GM12864 (cell line): ENCODE measurements around the gene AGXT.

Source experiments
- DNase-seq: peaks from one replicate; pipeline ENCODE4 v3.0.0-alpha.2; 2011; ENCODE audit warnings: low read depth
- H3K4me3 ChIP-seq: 2 replicates; pipeline ENCODE4 v1.5.1; 2011; ENCODE audit warnings: mild to moderate bottlenecking, low read depth, low read length, control low read depth
- TF ChIP-seq, protein P1 (sequence below): IDR thresholded peaks from 2 replicates; pipeline ENCODE4 v1.5.1; 2011; ENCODE audit warnings: low read depth, mild to moderate bottlenecking, moderate library complexity, low read length, control low read depth, inconsistent platforms; ENCODE audit errors: missing control alignments

Gene AGXT

DNA sequence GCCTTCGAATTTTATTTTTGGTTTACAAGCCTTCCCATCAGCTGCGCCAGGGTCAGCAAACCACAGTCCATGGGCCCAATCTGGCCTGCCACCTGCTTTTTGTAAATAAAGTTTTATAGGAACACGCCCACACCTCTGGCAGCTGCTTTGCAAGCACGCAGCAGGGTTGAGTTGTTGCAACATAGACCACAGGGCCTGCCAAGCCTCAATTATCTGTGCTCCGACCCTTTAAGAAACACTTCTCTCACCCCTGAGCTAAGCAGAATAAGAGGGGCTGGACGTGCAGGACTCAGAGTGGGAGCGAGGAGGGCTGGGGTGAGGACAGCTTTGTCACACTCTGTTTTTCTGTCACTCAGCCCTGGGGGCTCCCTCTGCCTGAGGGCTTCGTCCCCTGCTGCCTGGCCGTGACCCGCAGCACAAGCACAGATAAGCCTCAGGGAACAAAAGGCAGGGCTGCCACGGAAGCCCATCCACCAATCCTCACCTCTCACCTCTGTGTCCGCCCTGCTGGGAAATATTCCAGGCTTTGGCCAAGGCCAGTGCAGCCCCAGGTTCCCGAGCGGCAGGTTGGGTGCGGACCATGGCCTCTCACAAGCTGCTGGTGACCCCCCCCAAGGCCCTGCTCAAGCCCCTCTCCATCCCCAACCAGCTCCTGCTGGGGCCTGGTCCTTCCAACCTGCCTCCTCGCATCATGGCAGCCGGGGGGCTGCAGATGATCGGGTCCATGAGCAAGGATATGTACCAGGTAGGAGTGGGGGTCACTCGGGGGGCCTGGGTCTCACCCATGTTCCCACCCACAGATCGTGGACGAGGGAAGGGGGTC is at the start of gene AGXT:
Gene AGXT, plus strand, starts transcription at position 539 of the 823 bp plus-strand sequence. Its CDS starts 42 bp downstream, at position 581.
- no peak within 1 kb of the TSS for H3K4me3 ChIP-seq
- TF ChIP-seq, protein P1, sequence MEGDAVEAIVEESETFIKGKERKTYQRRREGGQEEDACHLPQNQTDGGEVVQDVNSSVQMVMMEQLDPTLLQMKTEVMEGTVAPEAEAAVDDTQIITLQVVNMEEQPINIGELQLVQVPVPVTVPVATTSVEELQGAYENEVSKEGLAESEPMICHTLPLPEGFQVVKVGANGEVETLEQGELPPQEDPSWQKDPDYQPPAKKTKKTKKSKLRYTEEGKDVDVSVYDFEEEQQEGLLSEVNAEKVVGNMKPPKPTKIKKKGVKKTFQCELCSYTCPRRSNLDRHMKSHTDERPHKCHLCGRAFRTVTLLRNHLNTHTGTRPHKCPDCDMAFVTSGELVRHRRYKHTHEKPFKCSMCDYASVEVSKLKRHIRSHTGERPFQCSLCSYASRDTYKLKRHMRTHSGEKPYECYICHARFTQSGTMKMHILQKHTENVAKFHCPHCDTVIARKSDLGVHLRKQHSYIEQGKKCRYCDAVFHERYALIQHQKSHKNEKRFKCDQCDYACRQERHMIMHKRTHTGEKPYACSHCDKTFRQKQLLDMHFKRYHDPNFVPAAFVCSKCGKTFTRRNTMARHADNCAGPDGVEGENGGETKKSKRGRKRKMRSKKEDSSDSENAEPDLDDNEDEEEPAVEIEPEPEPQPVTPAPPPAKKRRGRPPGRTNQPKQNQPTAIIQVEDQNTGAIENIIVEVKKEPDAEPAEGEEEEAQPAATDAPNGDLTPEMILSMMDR = no peak
- no peak for DNase-seq

DNA sequence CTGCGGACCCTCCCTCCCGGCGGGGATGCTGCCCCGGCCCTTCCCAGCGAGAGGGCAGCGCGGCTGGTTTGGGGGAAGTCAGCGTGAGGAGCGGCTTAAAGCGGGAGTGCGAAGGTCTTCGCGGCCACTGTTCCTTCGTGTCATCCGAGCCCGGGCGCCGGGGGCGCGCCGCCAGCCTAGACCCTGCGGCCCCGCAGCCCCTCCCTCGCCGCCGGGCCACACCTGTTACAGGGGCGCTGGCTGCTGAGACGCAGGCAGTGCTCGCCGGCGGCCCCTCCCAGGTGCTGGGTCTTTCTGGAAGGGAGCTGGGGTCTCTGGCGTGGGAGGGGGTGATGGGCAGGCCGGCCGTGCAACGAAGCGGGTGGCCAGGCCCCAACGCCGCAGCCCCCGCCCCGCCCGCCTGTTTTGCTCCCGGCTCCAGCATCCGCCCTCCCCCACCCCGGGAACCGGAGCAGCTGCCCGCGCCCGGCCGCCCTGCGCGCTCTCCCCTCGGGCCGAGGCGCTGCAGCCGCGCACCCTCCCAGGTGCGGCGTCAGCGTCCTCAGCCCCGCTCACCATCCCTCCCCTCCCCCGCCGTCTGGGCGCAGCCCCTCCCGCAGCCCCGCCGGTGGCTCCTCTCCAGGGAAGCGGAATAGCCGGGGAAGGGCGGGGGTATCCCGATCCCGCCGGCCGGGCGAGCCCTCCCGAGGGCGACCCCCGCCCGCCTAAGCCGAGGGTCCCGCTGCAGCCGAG is 49.3 kb upstream of the AGXT start:
- TF ChIP-seq, protein P1 = no peak
- H3K4me3 ChIP-seq = no peak overlapping the region
- DNase-seq = no peak

DNA sequence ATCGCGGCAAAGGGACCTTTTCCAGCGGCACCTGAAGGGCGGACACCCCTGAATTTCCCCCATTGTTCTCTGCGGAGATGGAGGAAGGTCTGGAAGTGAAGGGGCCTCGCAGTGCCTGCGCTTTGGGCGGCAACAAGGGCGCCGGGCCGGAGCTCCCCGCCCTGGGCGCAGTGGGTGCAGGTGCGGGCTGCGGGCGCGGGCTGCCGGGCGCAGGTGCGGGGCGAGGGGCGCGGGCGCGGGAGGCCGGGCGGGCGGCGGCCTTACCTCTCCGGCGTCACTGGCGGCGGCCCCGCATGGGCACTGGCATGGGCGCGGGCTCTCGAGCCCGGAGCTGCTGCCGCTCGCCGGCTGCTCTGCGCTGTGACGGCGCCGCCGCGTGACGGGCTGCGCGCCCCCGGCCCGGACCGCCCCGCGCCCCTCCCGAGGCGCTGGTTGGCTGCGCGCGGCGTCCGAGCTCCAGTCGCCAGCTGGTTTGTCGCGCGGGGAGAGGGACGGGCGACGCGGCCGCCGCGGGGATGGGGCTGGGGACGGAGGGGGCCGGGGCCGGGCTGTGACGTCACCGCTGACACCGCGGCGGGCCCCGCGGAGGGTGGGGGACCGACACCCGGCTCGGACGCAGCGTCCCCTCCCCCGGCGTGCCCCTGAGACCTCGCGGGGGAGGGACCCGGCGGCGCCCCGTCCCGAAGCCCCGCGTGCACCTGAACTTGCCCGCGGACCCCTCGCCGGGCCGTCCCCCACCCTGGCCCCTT is 48.6 kb upstream of the AGXT start, which contains the start of gene KIF1A:
Gene KIF1A, minus strand, starts transcription at position 362 of the 749 bp plus-strand sequence. CDS start 22,467 bp downstream, outside the sequence.
- no peak within 1 kb of the TSS for H3K4me3 ChIP-seq
- TF ChIP-seq, protein P1 = no peak
- no peak for DNase-seq

DNA sequence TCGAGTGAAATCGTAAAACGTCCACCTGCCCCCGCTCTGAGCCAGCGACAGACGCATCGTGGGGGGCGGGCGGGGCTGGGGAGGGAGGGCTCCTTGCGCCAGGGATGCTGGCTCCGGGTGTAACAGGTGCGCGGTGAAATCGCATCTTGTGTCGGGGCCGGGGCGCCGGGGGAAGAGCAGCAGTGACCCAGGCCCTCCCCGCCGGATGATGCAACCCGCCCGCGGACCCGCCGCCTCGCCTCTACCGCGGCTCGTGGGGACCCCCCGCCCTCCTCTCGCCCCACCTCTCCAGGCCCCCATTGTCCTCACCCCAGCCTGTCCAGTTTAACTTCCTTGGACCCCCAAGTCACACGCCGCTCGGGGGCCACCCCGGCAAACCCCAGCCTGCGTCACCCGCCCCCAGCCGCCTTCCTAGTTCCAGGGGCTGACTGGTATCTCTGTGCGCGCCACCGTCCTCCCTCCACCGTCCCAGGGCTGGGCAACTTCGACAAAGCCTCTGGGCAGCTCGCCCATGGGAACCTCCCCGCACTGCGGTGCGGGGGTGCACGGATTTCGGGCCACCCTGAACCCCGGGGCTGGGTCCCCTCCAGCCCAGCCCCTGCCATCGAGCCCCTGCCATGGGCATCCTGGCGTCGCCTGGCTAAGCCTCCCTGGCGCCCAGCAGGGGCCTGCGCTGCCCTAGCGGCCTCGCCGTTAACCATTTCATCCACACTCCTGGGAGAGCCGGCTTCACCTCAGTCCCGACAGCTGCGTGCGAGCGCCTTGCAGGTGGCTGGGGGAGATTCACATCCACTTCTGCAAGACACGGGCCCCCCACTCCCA is 47.8 kb upstream of the AGXT start:
- no peak overlapping the region for H3K4me3 ChIP-seq
- no peak for DNase-seq
- TF ChIP-seq, protein P1 = no peak

DNA sequence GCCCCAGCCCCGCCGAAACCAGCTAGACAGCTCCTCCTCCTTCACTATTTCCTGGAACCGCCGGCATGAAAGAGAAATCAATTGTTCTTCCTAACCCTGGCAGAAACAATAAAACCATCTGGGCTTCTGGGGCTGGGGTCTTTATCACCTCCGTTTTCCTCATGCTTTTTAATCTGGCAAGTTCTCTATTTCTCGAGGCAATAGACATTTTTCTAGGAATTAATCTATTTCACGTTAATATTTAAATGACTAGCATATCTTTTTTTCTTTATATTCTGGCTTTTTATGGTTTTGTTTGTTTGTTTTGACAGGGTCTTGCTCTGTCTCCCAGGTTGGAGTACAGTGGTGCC is 47.2 kb upstream of the AGXT start:
- DNase-seq = no peak
- TF ChIP-seq, protein P1 = no peak
- H3K4me3 ChIP-seq = no peak overlapping the region

DNA sequence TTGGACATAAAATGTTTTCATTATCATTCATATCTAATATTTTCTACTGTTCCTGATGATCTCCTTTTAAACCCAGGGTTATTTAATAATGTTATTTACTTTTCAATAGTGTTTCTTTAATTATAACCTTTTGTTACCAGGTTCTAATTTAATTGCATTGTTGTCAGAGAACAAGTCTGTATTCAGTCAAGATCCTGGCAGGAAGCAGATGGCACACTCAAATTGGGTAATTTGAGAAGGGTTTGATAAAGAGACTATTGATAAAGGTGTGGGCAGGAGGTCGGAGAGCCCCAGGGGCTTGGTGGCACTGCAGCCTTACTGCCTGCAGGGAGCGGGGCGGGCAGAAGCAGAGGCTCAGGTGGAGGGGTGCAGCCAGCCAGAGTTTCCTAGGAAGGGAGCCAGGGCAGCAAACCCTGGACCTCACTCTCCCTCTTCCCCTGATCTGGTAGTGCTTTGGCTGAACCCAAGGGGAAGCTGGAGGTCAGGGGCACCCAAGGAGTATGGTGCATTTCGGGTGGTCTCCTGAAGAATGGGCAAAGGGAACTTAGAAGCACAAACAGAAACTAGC is 46.3 kb upstream of the AGXT start:
- TF ChIP-seq, protein P1 = no peak
- no peak overlapping the region for H3K4me3 ChIP-seq
- DNase-seq = no peak
